ENCODE results near the gene PDCL2.
"Not testable (repeated sequence)": the region's sequence is repeated elsewhere in the genome, so short reads cannot be mapped to it uniquely, and the experiment has no call there.

The PDCL2 gene

DNA sequence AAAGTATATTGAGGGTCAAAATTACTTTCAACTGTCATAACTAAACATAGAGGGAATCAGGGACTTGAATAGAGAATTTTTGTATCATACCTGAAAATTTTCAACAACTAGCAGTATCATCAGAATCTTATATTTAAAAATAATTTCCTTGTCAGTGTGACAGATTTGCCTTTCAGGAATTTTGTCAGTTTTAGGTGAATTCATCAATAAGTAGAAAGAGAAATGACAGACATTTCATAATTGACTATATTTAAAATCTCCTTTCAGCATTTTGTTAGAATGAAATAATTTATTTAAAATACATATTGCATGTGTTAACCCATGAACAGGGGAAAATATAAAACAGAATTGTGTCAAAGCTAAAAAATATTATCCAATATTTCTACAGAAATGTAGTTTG lies 8.6 kb upstream of the PDCL2 start:
- H3K79me2 ChIP-seq (ENCODE audit: low read length), result no peaks in the 10 kb centered on the region
- no peak for DNase-seq
- H3K9ac ChIP-seq (ENCODE audit: low read length), result no peak overlapping the region
- no peaks in the 10 kb centered on the region for H3F3A ChIP-seq (ENCODE audit: insufficient read depth, low read length)
- H3K27ac ChIP-seq (ENCODE audit: low read length), result no peak overlapping the region
- no peaks in the 10 kb centered on the region for H3K4me1 ChIP-seq (ENCODE audit: low read length)
- no peaks in the 10 kb centered on the region for H4K20me1 ChIP-seq (ENCODE audit: insufficient read depth, low read length)
- H3K4me3 ChIP-seq (ENCODE audit: low read length), result no peak overlapping the region
- H3K27me3 ChIP-seq (replicated peaks; ENCODE audit: insufficient read depth, low read length), result no peaks in the 10 kb centered on the region
- no peak overlapping the region for H2AFZ ChIP-seq (ENCODE audit: low read length)
- no peak for TF ChIP-seq EZH2phosphoT487 (IDR thresholded peaks at IDR 0.05; ENCODE audit: low read length)
- no peak for TF ChIP-seq EZH2 (optimal IDR thresholded peaks at IDR 0.05; ENCODE audit: low read depth, low read length)
- TF ChIP-seq, protein P1, sequence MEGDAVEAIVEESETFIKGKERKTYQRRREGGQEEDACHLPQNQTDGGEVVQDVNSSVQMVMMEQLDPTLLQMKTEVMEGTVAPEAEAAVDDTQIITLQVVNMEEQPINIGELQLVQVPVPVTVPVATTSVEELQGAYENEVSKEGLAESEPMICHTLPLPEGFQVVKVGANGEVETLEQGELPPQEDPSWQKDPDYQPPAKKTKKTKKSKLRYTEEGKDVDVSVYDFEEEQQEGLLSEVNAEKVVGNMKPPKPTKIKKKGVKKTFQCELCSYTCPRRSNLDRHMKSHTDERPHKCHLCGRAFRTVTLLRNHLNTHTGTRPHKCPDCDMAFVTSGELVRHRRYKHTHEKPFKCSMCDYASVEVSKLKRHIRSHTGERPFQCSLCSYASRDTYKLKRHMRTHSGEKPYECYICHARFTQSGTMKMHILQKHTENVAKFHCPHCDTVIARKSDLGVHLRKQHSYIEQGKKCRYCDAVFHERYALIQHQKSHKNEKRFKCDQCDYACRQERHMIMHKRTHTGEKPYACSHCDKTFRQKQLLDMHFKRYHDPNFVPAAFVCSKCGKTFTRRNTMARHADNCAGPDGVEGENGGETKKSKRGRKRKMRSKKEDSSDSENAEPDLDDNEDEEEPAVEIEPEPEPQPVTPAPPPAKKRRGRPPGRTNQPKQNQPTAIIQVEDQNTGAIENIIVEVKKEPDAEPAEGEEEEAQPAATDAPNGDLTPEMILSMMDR (IDR thresholded peaks at IDR 0.05; ENCODE audit: low read length), result no peak
- no peaks in the 10 kb centered on the region for H3K9me2 ChIP-seq (replicated peaks; ENCODE audit: insufficient read depth, low read length)
- H3K36me3 ChIP-seq (replicated peaks; ENCODE audit: insufficient read depth, low read length), result no peaks in the 10 kb centered on the region
- H3K4me2 ChIP-seq (ENCODE audit: low read depth, low read length), result no peak overlapping the region
- H3K9me3 ChIP-seq (replicated peaks; ENCODE audit: insufficient read depth, low read length), result no peaks in the 10 kb centered on the region

GRCh38 chr4:55598641-55599040 lies 6.6 kb upstream of the PDCL2 start:
- Histone ChIP-seq H3K9me2 (replicated peaks; ENCODE audit: insufficient read depth, low read length) (no peaks in the 10 kb centered on the region), H3F3A (ENCODE audit: insufficient read depth, low read length) (no peaks in the 10 kb centered on the region), H3K4me1 (ENCODE audit: low read length) (no peaks in the 10 kb centered on the region), H3K9me3 (replicated peaks; ENCODE audit: insufficient read depth, low read length) (no peaks in the 10 kb centered on the region), H4K20me1 (ENCODE audit: insufficient read depth, low read length) (no peaks in the 10 kb centered on the region), H3K27ac (ENCODE audit: low read length) (no peak overlapping the region), H3K9ac (ENCODE audit: low read length) (no peak overlapping the region), H3K36me3 (replicated peaks; ENCODE audit: insufficient read depth, low read length) (no peaks in the 10 kb centered on the region), H3K4me3 (ENCODE audit: low read length) (no peak overlapping the region), H3K27me3 (replicated peaks; ENCODE audit: insufficient read depth, low read length) (no peaks in the 10 kb centered on the region), H3K79me2 (ENCODE audit: low read length) (no peaks in the 10 kb centered on the region), H2AFZ (ENCODE audit: low read length) (no peak overlapping the region), H3K4me2 (ENCODE audit: low read depth, low read length) (no peak overlapping the region)
- TF ChIP-seq EZH2phosphoT487 (IDR thresholded peaks at IDR 0.05; ENCODE audit: low read length), result no peak
- TF ChIP-seq EZH2 (optimal IDR thresholded peaks at IDR 0.05; ENCODE audit: low read depth, low read length), result no peak
- TF ChIP-seq, protein P1 (IDR thresholded peaks at IDR 0.05; ENCODE audit: low read length), result no peak
- DNase-seq, result no peak

DNA sequence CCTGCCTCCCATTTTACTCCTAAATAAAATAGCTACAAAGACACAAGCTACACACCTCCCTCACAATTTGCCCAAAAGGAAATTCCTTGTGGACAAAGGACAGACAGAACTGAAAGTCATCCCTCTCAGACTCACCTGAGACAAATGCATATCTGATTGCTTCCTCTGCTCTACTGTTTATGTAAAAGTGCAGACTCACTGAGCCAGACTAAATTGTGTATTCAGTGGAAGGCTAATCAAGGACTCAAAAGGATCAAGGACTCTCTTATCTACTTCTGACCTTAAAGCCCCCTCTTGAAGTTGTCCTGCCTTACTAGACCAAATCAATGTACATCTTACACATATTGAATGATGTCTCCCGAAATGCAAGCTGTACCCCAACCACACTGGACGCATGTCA lies 3.9 kb downstream of the PDCL2 start:
- Histone ChIP-seq H3K4me3 (ENCODE audit: low read length) (no peak overlapping the region), H3K9ac (ENCODE audit: low read length) (no peak overlapping the region), H3K27me3 (replicated peaks; ENCODE audit: insufficient read depth, low read length) (no peaks in the 10 kb centered on the region), H3F3A (ENCODE audit: insufficient read depth, low read length) (no peaks in the 10 kb centered on the region), H4K20me1 (ENCODE audit: insufficient read depth, low read length) (no peaks in the 10 kb centered on the region), H3K4me1 (ENCODE audit: low read length) (no peaks in the 10 kb centered on the region), H3K79me2 (ENCODE audit: low read length) (no peaks in the 10 kb centered on the region), H3K36me3 (replicated peaks; ENCODE audit: insufficient read depth, low read length) (no peaks in the 10 kb centered on the region), H3K9me2 (replicated peaks; ENCODE audit: insufficient read depth, low read length) (no peaks in the 10 kb centered on the region), H3K9me3 (replicated peaks; ENCODE audit: insufficient read depth, low read length) (no peaks in the 10 kb centered on the region), H2AFZ (ENCODE audit: low read length) (no peak overlapping the region), H3K4me2 (ENCODE audit: low read depth, low read length) (no peak overlapping the region), H3K27ac (ENCODE audit: low read length) (no peak overlapping the region)
- no peak for TF ChIP-seq EZH2phosphoT487 (IDR thresholded peaks at IDR 0.05; ENCODE audit: low read length)
- no peak for TF ChIP-seq EZH2 (optimal IDR thresholded peaks at IDR 0.05; ENCODE audit: low read depth, low read length)
- TF ChIP-seq, protein P1 (IDR thresholded peaks at IDR 0.05; ENCODE audit: low read length), result no peak
- DNase-seq, result no peak

GRCh38 chr4:55582773-55583172 lies 9.3 kb downstream of the PDCL2 start:
- H4K20me1 ChIP-seq (ENCODE audit: insufficient read depth, low read length); H3K4me3 ChIP-seq (ENCODE audit: low read length); H3F3A ChIP-seq (ENCODE audit: insufficient read depth, low read length); H3K27ac ChIP-seq (ENCODE audit: low read length); H3K9me2 ChIP-seq (replicated peaks; ENCODE audit: insufficient read depth, low read length); H3K79me2 ChIP-seq (ENCODE audit: low read length); H3K27me3 ChIP-seq (replicated peaks; ENCODE audit: insufficient read depth, low read length); H3K9ac ChIP-seq (ENCODE audit: low read length); H3K4me1 ChIP-seq (ENCODE audit: low read length); DNase-seq; H3K36me3 ChIP-seq (replicated peaks; ENCODE audit: insufficient read depth, low read length); H3K4me2 ChIP-seq (ENCODE audit: low read depth, low read length); H2AFZ ChIP-seq (ENCODE audit: low read length); H3K9me3 ChIP-seq (replicated peaks; ENCODE audit: insufficient read depth, low read length): not testable (repeated sequence)
